Adrenal gland (tissue), 5 donors: Measurements from ENCODE around the gene DNAJC11.

Source experiments
- CTCF ChIP-seq, 6 experiments: fragments of 450-650 bp in 4 of 6; fragments of 200-600 bp in 2 of 6; sonication (generic) in 1 of 6; IDR thresholded peaks; 1 replicate in 5 of 6; 2 replicates in 1 of 6; pipeline versions ENCODE4 v1.5.1 to v1.8.0; 2016 to 2021; ENCODE audit warnings: antibody characterized with exemption in 6 of 6, mild to moderate bottlenecking in 2 of 6, moderate library complexity in 1 of 6
- POLR2A ChIP-seq, 2 donors: fragments of 450-650 bp; IDR thresholded peaks; one replicate each; pipeline ENCODE4 v1.6.1; 2017; ENCODE audit warnings: antibody characterized with exemption in 2 of 2, mild to moderate bottlenecking in 2 of 2, moderate library complexity in 1 of 2
- donor health status: DM: no; HTN: no; CAD: no.

GRCh38 chr1:6726253-6726652 lies 24.6 kb upstream of the DNAJC11 start:
- TF ChIP-seq CTCF (IDR thresholded peaks at IDR 0.05) (no peak), POLR2A (IDR thresholded peaks at IDR 0.05) (no peak)
